CD4-positive, alpha-beta T cell (primary cell): ENCODE measurements around the gene HIVEP3. TPM values are rescaled to one million over a fixed set of nuclear protein-coding genes. Genes with fewer than 3 reads are reported as not detected.
"Not testable (repeated sequence)": the region's sequence is repeated elsewhere in the genome, so short reads cannot be mapped to it uniquely, and the experiment has no call there.

Experiments
- ATAC-seq: fragments of 200-7000 bp; cut with Tn5 transposase; one replicate; pipeline ENCODE4 v1.10.0; 2022; ENCODE audit warnings: mild to moderate bottlenecking; ENCODE audit not compliant: poor library complexity
- CTCF ChIA-PET: fragments of 350-600 bp; sonication (Branson Sonifier 250); formaldehyde crosslinking; loops from one replicate; lab custom pipeline; 2021; ENCODE audit warnings: antibody characterized with exemption, inconsistent platforms; lab: Charles Lee
- POLR2A ChIA-PET: fragments of 350-600 bp; sonication (Branson Sonifier 250); formaldehyde crosslinking; loops from one replicate; lab custom pipeline; 2021; ENCODE audit warnings: antibody characterized with exemption, inconsistent platforms; lab: Charles Lee
- DNase-seq, 14 experiments: peaks; one replicate each; pipeline ENCODE4 v3.0.0-alpha.2; 2013 to 2020; ENCODE audit warnings: mixed read lengths in 2 of 14
- H3K27ac ChIP-seq, 2 donors: one replicate each; pipeline versions ENCODE4 v1.5.1 to v1.7.0; 2013; ENCODE audit warnings: low read length in 2 of 2, low read depth in 1 of 2, mild to moderate bottlenecking in 1 of 2
- H3K27me3 ChIP-seq, 2 experiments: 1 replicate in 1 of 2; 2 replicates in 1 of 2; pipeline versions ENCODE4 v1.6.1 to v1.7.0; 2013; ENCODE audit warnings: low read length in 2 of 2, control low read depth in 1 of 2, mild to moderate bottlenecking in 1 of 2, moderate library complexity in 1 of 2; ENCODE audit not compliant: insufficient read depth in 2 of 2, control insufficient read depth in 1 of 2
- H3K36me3 ChIP-seq: one replicate; pipeline ENCODE4 v1.6.1; 2013; ENCODE audit warnings: low read length, control low read depth; ENCODE audit not compliant: insufficient read depth
- H3K4me1 ChIP-seq: one replicate; pipeline ENCODE4 v1.6.1; 2013; ENCODE audit warnings: low read length, control low read depth; ENCODE audit not compliant: insufficient read depth
- H3K4me3 ChIP-seq: one replicate; pipeline ENCODE4 v1.5.1; 2013; ENCODE audit warnings: mild to moderate bottlenecking, low read length, moderate library complexity
- H3K9me3 ChIP-seq, 2 experiments: 1 replicate in 1 of 2; 2 replicates in 1 of 2; pipeline versions ENCODE4 v1.6.1 to v1.7.0; 2013; ENCODE audit warnings: low read length in 2 of 2, mild to moderate bottlenecking in 2 of 2, control low read depth in 1 of 2, moderate library complexity in 1 of 2; ENCODE audit not compliant: control insufficient read depth in 1 of 2, insufficient read depth in 1 of 2
- H3K27ac Mint-ChIP-seq: one replicate; pipeline ENCODE4 v1.8.0; 2020; ENCODE audit warnings: mixed read lengths
- H3K27me3 Mint-ChIP-seq: one replicate; pipeline ENCODE4 v1.8.0; 2021; ENCODE audit warnings: mixed read lengths
- H3K36me3 Mint-ChIP-seq: one replicate; pipeline ENCODE4 v1.8.0; 2021; ENCODE audit warnings: low read depth, mixed read lengths
- H3K4me1 Mint-ChIP-seq: one replicate; pipeline ENCODE4 v1.8.0; 2021; ENCODE audit warnings: low read depth, mixed read lengths
- H3K4me3 Mint-ChIP-seq: one replicate; pipeline ENCODE4 v1.8.0; 2020; ENCODE audit warnings: mild to moderate bottlenecking, mixed read lengths
- H3K9me3 Mint-ChIP-seq: one replicate; pipeline ENCODE4 v1.8.0; 2020; ENCODE audit warnings: mixed read lengths
- CTCF ChIP-seq: fragments of 200-600 bp; IDR thresholded peaks from one replicate; pipeline ENCODE4 v1.8.0; 2022; ENCODE audit warnings: antibody characterized with exemption, mild to moderate bottlenecking
- intact Hi-C, 2 experiments: fragments of 100-400 bp; cut with DNase I in 1 of 2; cut with micrococcal nuclease in 1 of 2; formaldehyde crosslinking; loops; one replicate each; pipeline versions ENCODE4 v1.15.1 to v1.9.0; 2023 to 2025; cut with DNase I, micrococcal nuclease
- total RNA-seq, 174 experiments: library from RNA in 2 of 174; stranded (reverse) in 2 of 174; gene quantifications; one replicate each; pipeline ENCODE4 v1.2.3 and lab custom pipeline; 2021 to 2026

Gene HIVEP3
- total RNA-seq, 2 experiments from 2014 or later = 5.1 to 5.4 TPM

GRCh38 chr1:41954533-41954944, 35.8 kb upstream of the HIVEP3 start:
- no peak overlapping the region for H3K4me3 ChIP-seq
- peaks cover 4% of the 10 kb centered on the region for H3K4me1 ChIP-seq
- ATAC-seq = no peak
- POLR2A ChIA-PET = no interaction called here
- Mint-ChIP-seq H3K27ac (no peak overlapping the region), H3K4me3 (no peak overlapping the region), H3K9me3 (peaks cover 11% of the 10 kb centered on the region), H3K36me3 (peaks cover 7% of the 10 kb centered on the region), H3K27me3 (no peaks in the 10 kb centered on the region), H3K4me1 (peaks cover 12% of the 10 kb centered on the region)
- no peaks in the 10 kb centered on the region for H3K9me3 ChIP-seq
- intact Hi-C loops = no loop called here
- no peak for DNase-seq
- H3K27ac ChIP-seq = no peak overlapping the region
- H3K27me3 ChIP-seq = no peaks in the 10 kb centered on the region
- H3K36me3 ChIP-seq = no peaks in the 10 kb centered on the region
- TF ChIP-seq CTCF = no peak
- CTCF ChIA-PET = no interaction called here

- no peaks in the 10 kb centered on the region for H3K27me3 ChIP-seq
- Mint-ChIP-seq H3K4me3 (no peak overlapping the region), H3K27me3 (no peaks in the 10 kb centered on the region), H3K9me3 (peaks cover 11% of the 10 kb centered on the region), H3K36me3 (peaks cover 9% of the 10 kb centered on the region), H3K4me1 (peaks cover 12% of the 10 kb centered on the region), H3K27ac (no peak overlapping the region)
- no peaks in the 10 kb centered on the region for H3K9me3 ChIP-seq
- H3K4me1 ChIP-seq = peaks cover 4% of the 10 kb centered on the region
- ChIA-PET CTCF (no interaction called here), POLR2A (no interaction called here)
- no peak overlapping the region for H3K4me3 ChIP-seq
- no peak overlapping the region for H3K27ac ChIP-seq
- no peak for DNase-seq
- H3K36me3 ChIP-seq = no peaks in the 10 kb centered on the region
- intact Hi-C loops = no loop called here
- no peak for ATAC-seq
- TF ChIP-seq CTCF = no peak
Observed at GRCh38 chr1:41953291-41953690, 34.6 kb upstream of the HIVEP3 start.

GRCh38 chr1:41952208-41952607, 33.5 kb upstream of the HIVEP3 start:
- no peak for DNase-seq
- intact Hi-C loops = no loop called here
- no peak overlapping the region for H3K27ac ChIP-seq
- peaks cover 12% of the 10 kb centered on the region for H3K36me3 Mint-ChIP-seq
- no peak for ATAC-seq
- H3K4me1 ChIP-seq = peaks cover 4% of the 10 kb centered on the region
- peaks cover 12% of the 10 kb centered on the region for H3K4me1 Mint-ChIP-seq
- H3K4me3 ChIP-seq = no peak overlapping the region
- H3K27me3 ChIP-seq = no peaks in the 10 kb centered on the region
- no peak overlapping the region for H3K27ac Mint-ChIP-seq
- TF ChIP-seq CTCF = no peak
- no peaks in the 10 kb centered on the region for H3K9me3 ChIP-seq
- ChIA-PET POLR2A (no interaction called here), CTCF (no interaction called here)
- H3K27me3 Mint-ChIP-seq = no peaks in the 10 kb centered on the region
- H3K36me3 ChIP-seq = no peaks in the 10 kb centered on the region
- peaks cover 11% of the 10 kb centered on the region for H3K9me3 Mint-ChIP-seq
- H3K4me3 Mint-ChIP-seq = no peak overlapping the region

- peaks cover 12% of the 10 kb centered on the region for H3K4me1 Mint-ChIP-seq
- H3K27ac ChIP-seq, POLR2A ChIA-PET: not testable (repeated sequence)
Observed at GRCh38 chr1:41951492-41951891, 32.8 kb upstream of the HIVEP3 start.

More at GRCh38 chr1:41951492-41951891, 32.8 kb upstream of the HIVEP3 start:
- H3K27me3 ChIP-seq, CTCF ChIA-PET, ATAC-seq, H3K4me3 Mint-ChIP-seq, H3K27me3 Mint-ChIP-seq, H3K36me3 ChIP-seq, H3K27ac Mint-ChIP-seq, DNase-seq, H3K4me1 ChIP-seq, H3K9me3 ChIP-seq, H3K4me3 ChIP-seq, intact Hi-C loops: not testable (repeated sequence)
- peaks cover 11% of the 10 kb centered on the region for H3K9me3 Mint-ChIP-seq
- peaks cover 12% of the 10 kb centered on the region for H3K36me3 Mint-ChIP-seq
